ENCODE measurements around the gene ART5. TPM values are rescaled to one million over a fixed set of nuclear protein-coding genes. Genes with fewer than 3 reads are reported as not detected.
A peak's percentile ranks its signal among the peaks of the same experiment; 100 is the strongest.

The ART5 gene, protein sequence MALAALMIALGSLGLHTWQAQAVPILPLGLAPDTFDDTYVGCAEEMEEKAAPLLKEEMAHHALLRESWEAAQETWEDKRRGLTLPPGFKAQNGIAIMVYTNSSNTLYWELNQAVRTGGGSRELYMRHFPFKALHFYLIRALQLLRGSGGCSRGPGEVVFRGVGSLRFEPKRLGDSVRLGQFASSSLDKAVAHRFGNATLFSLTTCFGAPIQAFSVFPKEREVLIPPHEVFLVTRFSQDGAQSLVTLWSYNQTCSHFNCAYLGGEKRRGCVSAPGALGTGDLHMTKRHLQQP
- total RNA-seq (ENCODE audit: low replicate concordance): 0.81 and 3.4 TPM in 2 replicates

GRCh38 chr11:3641701-3642070 is at the start of gene ART5:
TSS of gene ART5 (minus strand) at chr11:3641992. CDS start at chr11:3641862, 130 bp downstream.
- DNase-seq (ENCODE audit: low read depth): no peak
- no peak for TF ChIP-seq CTCF (IDR thresholded peaks at IDR 0.05; ENCODE audit: insufficient read depth, low read length)
- peak within 1 kb of the TSS; percentile 60 for H3K4me3 ChIP-seq (ENCODE audit: low read depth, low read length)

DNA sequence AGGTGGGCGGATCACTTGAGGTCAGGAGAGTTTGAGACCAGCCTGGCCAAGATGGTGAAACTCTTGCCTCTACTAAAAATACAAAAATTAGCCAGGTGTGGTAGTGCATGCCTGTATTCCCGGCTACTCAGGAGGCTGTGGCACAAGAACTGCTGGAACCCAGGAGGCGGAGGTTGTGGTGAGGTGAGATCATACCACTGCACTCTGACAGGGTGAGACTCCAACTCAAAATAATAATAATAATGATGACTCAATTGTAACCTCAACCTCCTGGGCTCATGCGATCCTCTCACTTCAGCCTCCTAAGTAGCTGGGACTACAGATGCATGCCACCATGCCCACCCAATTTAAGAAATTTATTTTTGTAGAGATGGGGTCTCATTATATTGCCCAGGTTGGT is 45.0 kb upstream of the ART5 start:
- no peak for DNase-seq (ENCODE audit: low read depth)
- no peak for TF ChIP-seq CTCF (IDR thresholded peaks at IDR 0.05; ENCODE audit: insufficient read depth, low read length)
- H3K4me3 ChIP-seq (ENCODE audit: low read depth, low read length): no peak overlapping the region

- no peak for DNase-seq (ENCODE audit: low read depth)
- no peak for TF ChIP-seq CTCF (IDR thresholded peaks at IDR 0.05; ENCODE audit: insufficient read depth, low read length)
- no peak overlapping the region for H3K4me3 ChIP-seq (ENCODE audit: low read depth, low read length)
Measured at GRCh38 chr11:3685923-3686322, 44.1 kb upstream of the ART5 start.

DNA sequence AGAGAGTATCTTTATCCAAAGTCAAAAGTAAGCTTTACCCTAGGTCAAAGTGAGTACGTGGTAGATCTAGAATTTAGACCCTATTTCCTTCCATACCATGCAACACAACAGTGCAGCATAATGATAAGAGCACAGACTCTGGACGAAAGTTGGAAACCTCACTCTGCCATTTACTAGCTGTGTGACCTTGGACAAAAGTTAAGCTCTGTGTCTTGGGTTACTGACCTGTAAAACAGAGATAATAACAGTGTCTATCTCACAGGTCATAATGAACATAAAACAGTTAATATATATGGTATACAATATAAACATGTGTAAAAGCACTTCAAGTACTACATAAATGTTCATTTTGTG is 43.0 kb upstream of the ART5 start:
- no peak for TF ChIP-seq CTCF (IDR thresholded peaks at IDR 0.05; ENCODE audit: insufficient read depth, low read length)
- no peak overlapping the region for H3K4me3 ChIP-seq (ENCODE audit: low read depth, low read length)
- no peak for DNase-seq (ENCODE audit: low read depth)

GRCh38 chr11:3684129-3684818 is 42.5 kb upstream of the ART5 start:
- no peak overlapping the region for H3K4me3 ChIP-seq (ENCODE audit: low read depth, low read length)
- no peak for DNase-seq (ENCODE audit: low read depth)
- no peak for TF ChIP-seq CTCF (IDR thresholded peaks at IDR 0.05; ENCODE audit: insufficient read depth, low read length)

DNA sequence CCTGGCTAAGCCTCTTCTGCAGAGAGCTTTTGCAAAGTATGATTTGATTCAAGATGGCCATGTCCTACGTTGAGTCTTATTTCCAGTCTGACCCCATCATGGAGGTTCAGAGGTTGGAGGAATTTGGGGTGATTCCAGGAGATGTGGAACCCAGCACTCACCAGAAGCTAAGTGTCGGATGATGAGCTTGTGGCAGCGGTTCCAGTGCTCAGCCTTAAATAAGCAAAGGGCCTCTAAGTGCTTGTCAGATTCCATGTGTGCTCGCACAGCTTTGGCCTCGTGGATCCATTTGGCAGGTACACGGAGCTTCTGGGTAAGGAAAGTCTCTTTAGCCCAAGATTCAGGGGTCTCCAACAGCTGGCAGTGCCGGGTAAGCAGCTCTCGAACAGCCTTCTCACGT is 41.2 kb upstream of the ART5 start:
- no peak for DNase-seq (ENCODE audit: low read depth)
- no peak for TF ChIP-seq CTCF (IDR thresholded peaks at IDR 0.05; ENCODE audit: insufficient read depth, low read length)
- H3K4me3 ChIP-seq (ENCODE audit: low read depth, low read length): no peak overlapping the region
